ENCODE data around the gene BHMT. TPM values are rescaled to one million over a fixed set of nuclear protein-coding genes. Genes with fewer than 3 reads are reported as not detected.

The BHMT gene
- total and polyA plus RNA-seq, 2 donors (not counting 1 experiment from before 2014, with no cell fraction given) = 0.17 TPM; not detected in 1

- Histone ChIP-seq H3K27me3 (ENCODE audit: control insufficient read depth, insufficient read depth, low read length) (no peaks in the 10 kb centered on the region), H2AFZ (ENCODE audit: low read length) (no peak overlapping the region), H3K36me3 (ENCODE audit: control insufficient read depth, insufficient read depth, low read length) (no peaks in the 10 kb centered on the region), H4K20me1 (ENCODE audit: control insufficient read depth, extremely low read depth, insufficient read depth, low read length) (no peaks in the 10 kb centered on the region), H3K79me2 (ENCODE audit: control insufficient read depth, insufficient read depth, low read length) (no peaks in the 10 kb centered on the region), H3K9ac (ENCODE audit: insufficient read depth, low read length) (no peak overlapping the region), H3K27ac (ENCODE audit: insufficient read depth, low read length) (no peak overlapping the region), H3K4me1 (ENCODE audit: control insufficient read depth, extremely low read depth, insufficient read depth, low read length) (no peaks in the 10 kb centered on the region), H3K9me3 (ENCODE audit: control insufficient read depth, insufficient read depth, low read depth, low read length) (no peaks in the 10 kb centered on the region), H3K4me2 (ENCODE audit: extremely low read depth, insufficient read depth, low read length) (no peak overlapping the region), H3K4me3 (replicated peaks in 1 of 4; ENCODE audit: control extremely low read depth in 1 of 4, insufficient read depth in 1 of 4, low read depth in 3 of 4, low read length in 4 of 4) (no peak overlapping the region)
- TF ChIP-seq, protein P1, sequence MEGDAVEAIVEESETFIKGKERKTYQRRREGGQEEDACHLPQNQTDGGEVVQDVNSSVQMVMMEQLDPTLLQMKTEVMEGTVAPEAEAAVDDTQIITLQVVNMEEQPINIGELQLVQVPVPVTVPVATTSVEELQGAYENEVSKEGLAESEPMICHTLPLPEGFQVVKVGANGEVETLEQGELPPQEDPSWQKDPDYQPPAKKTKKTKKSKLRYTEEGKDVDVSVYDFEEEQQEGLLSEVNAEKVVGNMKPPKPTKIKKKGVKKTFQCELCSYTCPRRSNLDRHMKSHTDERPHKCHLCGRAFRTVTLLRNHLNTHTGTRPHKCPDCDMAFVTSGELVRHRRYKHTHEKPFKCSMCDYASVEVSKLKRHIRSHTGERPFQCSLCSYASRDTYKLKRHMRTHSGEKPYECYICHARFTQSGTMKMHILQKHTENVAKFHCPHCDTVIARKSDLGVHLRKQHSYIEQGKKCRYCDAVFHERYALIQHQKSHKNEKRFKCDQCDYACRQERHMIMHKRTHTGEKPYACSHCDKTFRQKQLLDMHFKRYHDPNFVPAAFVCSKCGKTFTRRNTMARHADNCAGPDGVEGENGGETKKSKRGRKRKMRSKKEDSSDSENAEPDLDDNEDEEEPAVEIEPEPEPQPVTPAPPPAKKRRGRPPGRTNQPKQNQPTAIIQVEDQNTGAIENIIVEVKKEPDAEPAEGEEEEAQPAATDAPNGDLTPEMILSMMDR (conservative IDR thresholded peaks at IDR 0.05 in 1 of 2, IDR thresholded peaks at IDR 0.05 in 1 of 2; ENCODE audit: low read depth in 1 of 2, low read length in 2 of 2) = no peak
- TF ChIP-seq EZH2 (IDR thresholded peaks at IDR 0.05; ENCODE audit: low read length, missing control alignments) = no peak
- DNase-seq (ENCODE audit: low read depth in 2 of 2) = no peak
Observed at GRCh38 chr5:79168031-79168430, 56.4 kb downstream of the BHMT start.

- TF ChIP-seq, protein P1 (conservative IDR thresholded peaks at IDR 0.05 in 1 of 2, IDR thresholded peaks at IDR 0.05 in 1 of 2; ENCODE audit: low read depth in 1 of 2, low read length in 2 of 2) = no peak
- TF ChIP-seq EZH2 (IDR thresholded peaks at IDR 0.05; ENCODE audit: low read length, missing control alignments) = no peak
- H4K20me1 ChIP-seq (ENCODE audit: control insufficient read depth, extremely low read depth, insufficient read depth, low read length) = no peaks in the 10 kb centered on the region
- no peaks in the 10 kb centered on the region for H3K9me3 ChIP-seq (ENCODE audit: control insufficient read depth, insufficient read depth, low read depth, low read length)
- H3K27ac ChIP-seq (ENCODE audit: insufficient read depth, low read length) = no peak overlapping the region
- H3K27me3 ChIP-seq (ENCODE audit: control insufficient read depth, insufficient read depth, low read length) = no peaks in the 10 kb centered on the region
- no peak overlapping the region for H3K4me2 ChIP-seq (ENCODE audit: extremely low read depth, insufficient read depth, low read length)
- H3K9ac ChIP-seq (ENCODE audit: insufficient read depth, low read length) = no peak overlapping the region
- no peak overlapping the region for H2AFZ ChIP-seq (ENCODE audit: low read length)
- no peak overlapping the region for H3K4me3 ChIP-seq (replicated peaks in 1 of 4; ENCODE audit: control extremely low read depth in 1 of 4, insufficient read depth in 1 of 4, low read depth in 3 of 4, low read length in 4 of 4)
- no peaks in the 10 kb centered on the region for H3K79me2 ChIP-seq (ENCODE audit: control insufficient read depth, insufficient read depth, low read length)
- H3K36me3 ChIP-seq (ENCODE audit: control insufficient read depth, insufficient read depth, low read length) = no peaks in the 10 kb centered on the region
- DNase-seq (ENCODE audit: low read depth in 2 of 2) = no peak
- no peaks in the 10 kb centered on the region for H3K4me1 ChIP-seq (ENCODE audit: control insufficient read depth, extremely low read depth, insufficient read depth, low read length)
Observed at GRCh38 chr5:79170661-79171060, 59.1 kb downstream of the BHMT start.

GRCh38 chr5:79171635-79172245, 60.1 kb downstream of the BHMT start:
- H3K27me3 ChIP-seq (ENCODE audit: control insufficient read depth, insufficient read depth, low read length) = no peaks in the 10 kb centered on the region
- no peak overlapping the region for H3K27ac ChIP-seq (ENCODE audit: insufficient read depth, low read length)
- H2AFZ ChIP-seq (ENCODE audit: low read length) = no peak overlapping the region
- no peaks in the 10 kb centered on the region for H3K9me3 ChIP-seq (ENCODE audit: control insufficient read depth, insufficient read depth, low read depth, low read length)
- H4K20me1 ChIP-seq (ENCODE audit: control insufficient read depth, extremely low read depth, insufficient read depth, low read length) = no peaks in the 10 kb centered on the region
- H3K4me1 ChIP-seq (ENCODE audit: control insufficient read depth, extremely low read depth, insufficient read depth, low read length) = no peaks in the 10 kb centered on the region
- H3K9ac ChIP-seq (ENCODE audit: insufficient read depth, low read length) = no peak overlapping the region
- DNase-seq (ENCODE audit: low read depth in 2 of 2) = no peak
- H3K4me3 ChIP-seq (replicated peaks in 1 of 4; ENCODE audit: control extremely low read depth in 1 of 4, insufficient read depth in 1 of 4, low read depth in 3 of 4, low read length in 4 of 4) = no peak overlapping the region
- no peaks in the 10 kb centered on the region for H3K36me3 ChIP-seq (ENCODE audit: control insufficient read depth, insufficient read depth, low read length)
- no peak overlapping the region for H3K4me2 ChIP-seq (ENCODE audit: extremely low read depth, insufficient read depth, low read length)
- H3K79me2 ChIP-seq (ENCODE audit: control insufficient read depth, insufficient read depth, low read length) = no peaks in the 10 kb centered on the region
- TF ChIP-seq, protein P1 (conservative IDR thresholded peaks at IDR 0.05 in 1 of 2, IDR thresholded peaks at IDR 0.05 in 1 of 2; ENCODE audit: low read depth in 1 of 2, low read length in 2 of 2) = no peak
- no peak for TF ChIP-seq EZH2 (IDR thresholded peaks at IDR 0.05; ENCODE audit: low read length, missing control alignments)

All from fibroblast of lung (primary cell).